ENCODE data around the gene FAM174A. TPM values are rescaled to one million over a fixed set of nuclear protein-coding genes. Genes with fewer than 3 reads are reported as not detected.

The FAM174A gene
- total and polyA plus RNA-seq, 2 of the 4 experiments (the other 2 are of a cell fraction) = 2.7 to 10.3 TPM

- H3K9me3 ChIP-seq (ENCODE audit: control insufficient read depth, insufficient read depth, low read length) = no peaks in the 10 kb centered on the region; the same call in none of the 2 replicates
- BruUV-seq (replicated peaks) = no TSS peak
- ATAC-seq (ENCODE audit: low read depth) = no peak
- dilution Hi-C loops (cut with HindIII; ENCODE audit: low sequenced_read_pairs, unreplicated experiment) (no loop called here), intact Hi-C loops (cut with micrococcal nuclease) (no loop called here), in situ Hi-C loops (cut with MboI; ENCODE audit: low sequenced_read_pairs) (no loop called here)
- no peak overlapping the region for H3K18ac ChIP-seq (ENCODE audit: low read depth, low read length)
- no peak overlapping the region for H3K4me3 ChIP-seq (ENCODE audit: insufficient read depth, low read depth, low read length)
- no peaks in the 10 kb centered on the region for H3K4me1 ChIP-seq (ENCODE audit: control insufficient read depth, insufficient read depth, low read length)
- H2AFZ ChIP-seq (replicated peaks; ENCODE audit: low read length, poor library complexity) = no peak overlapping the region
- DNase-seq = no peak
- POLR2A ChIA-PET (ENCODE audit: unreplicated experiment) = no interaction called here
- CTCF ChIA-PET = no interaction called here
- no peaks in the 10 kb centered on the region for H3K36me3 ChIP-seq (ENCODE audit: control insufficient read depth, insufficient read depth, low read length)
- 48% methylated on average over 2 of the region's 5 CpGs; no CpG with 5 or more reads in 1 of the 2 experiments for WGBS, 2 experiments (ENCODE audit: extremely low coverage in 2 of 2, insufficient read length in 1 of 2)
- no peak overlapping the region for H3K4me2 ChIP-seq (ENCODE audit: low read depth, low read length)
- H3K56ac ChIP-seq (ENCODE audit: extremely low read depth, insufficient read depth, low read length) = no peak overlapping the region
- no peak overlapping the region for H2BK15ac ChIP-seq (ENCODE audit: low read depth, low read length)
- no peak overlapping the region for H3K23ac ChIP-seq (ENCODE audit: low read depth, low read length)
- no peak overlapping the region for H2AK9ac ChIP-seq (replicated peaks; ENCODE audit: low read depth, low read length, poor library complexity)
- no peak overlapping the region for H2BK20ac ChIP-seq (ENCODE audit: low read depth, low read length)
- H4K91ac ChIP-seq (ENCODE audit: insufficient read depth, low read depth, low read length) = no peak overlapping the region
- H3K14ac ChIP-seq (replicated peaks; ENCODE audit: low read depth, low read length) = no peak overlapping the region
- H3K79me1 ChIP-seq (ENCODE audit: low read depth in 1 of 2, low read length in 2 of 2) = no peaks in the 10 kb centered on the region
- no peak overlapping the region for H2AK5ac ChIP-seq (ENCODE audit: low read depth, low read length)
- H3K27me3 ChIP-seq (ENCODE audit: control insufficient read depth, insufficient read depth, low read length) = no peaks in the 10 kb centered on the region
- H3K9me1 ChIP-seq (ENCODE audit: insufficient read depth, low read length) = no peaks in the 10 kb centered on the region
- H4K5ac ChIP-seq (ENCODE audit: low read depth, low read length) = no peak overlapping the region
- H2BK120ac ChIP-seq (ENCODE audit: low read depth, low read length) = no peak overlapping the region
- no peak overlapping the region for H3K27ac ChIP-seq (ENCODE audit: insufficient read depth, low read length)
- H4K8ac ChIP-seq (ENCODE audit: low read depth in 2 of 2, low read length in 2 of 2) = no peak overlapping the region
- H3K4ac ChIP-seq (ENCODE audit: low read depth, low read length) = no peak overlapping the region
- no peak for TF ChIP-seq MAFK (IDR thresholded peaks at IDR 0.05; ENCODE audit: low read depth, low read length)
- TF ChIP-seq NFE2L2 (IDR thresholded peaks at IDR 0.05; ENCODE audit: low read depth, low read length) = no peak
- TF ChIP-seq RAD21 (IDR thresholded peaks at IDR 0.05; ENCODE audit: low read length) = no peak
- no peak for TF ChIP-seq CHD1 (IDR thresholded peaks at IDR 0.05; ENCODE audit: low read depth, low read length)
- TF ChIP-seq MAZ (IDR thresholded peaks at IDR 0.05; ENCODE audit: borderline replicate concordance, low read depth, low read length) = no peak
- TF ChIP-seq SMC3 (IDR thresholded peaks at IDR 0.05; ENCODE audit: low read depth, low read length) = no peak
- no peak for TF ChIP-seq MXI1 (IDR thresholded peaks at IDR 0.05; ENCODE audit: borderline replicate concordance, low read depth, low read length)
- TF ChIP-seq POLR2A (IDR thresholded peaks at IDR 0.05; ENCODE audit: low read depth, low read length) = no peak
- no peaks in the 10 kb centered on the region for H4K20me1 ChIP-seq (ENCODE audit: insufficient read depth, low read length)
- no peak overlapping the region for H2BK5ac ChIP-seq (ENCODE audit: low read depth, low read length, poor library complexity, severe bottlenecking)
- no peak overlapping the region for H3K9ac ChIP-seq (ENCODE audit: low read depth, low read length)
These were observed 17.7 kb upstream of the FAM174A start for GRCh38 chr5:100517301-100517974.
